Measurements from ENCODE around the gene RPS6KA4.

RPS6KA4 gene

DNA sequence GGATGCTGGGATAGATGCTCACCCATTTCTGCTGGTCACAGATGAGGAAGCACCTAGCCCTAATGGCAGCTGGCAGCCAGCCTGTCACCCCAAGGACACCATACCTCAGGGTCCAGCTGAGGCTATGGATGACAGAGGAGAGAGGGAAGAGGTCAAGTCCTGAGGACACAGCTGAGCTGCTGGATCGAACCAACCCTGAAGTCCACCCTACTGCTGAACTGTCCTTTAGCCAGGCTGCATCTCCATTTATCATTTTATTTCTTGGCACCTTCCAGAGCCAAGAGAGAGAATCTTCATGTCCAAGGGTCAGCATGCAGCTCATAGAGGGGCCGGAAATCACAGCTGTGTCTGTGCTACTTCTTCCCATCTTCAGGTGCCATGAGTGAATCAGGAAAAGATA is 30.9 kb downstream of the RPS6KA4 start:
- no peaks in the 10 kb centered on the region for H3F3A ChIP-seq (ENCODE audit: insufficient read depth, low read length)
- H2AFZ ChIP-seq (ENCODE audit: low read length), result no peak overlapping the region
- no peaks in the 10 kb centered on the region for H3K79me2 ChIP-seq (ENCODE audit: insufficient read depth, low read length)
- H3K4me2 ChIP-seq (ENCODE audit: low read length), result no peak overlapping the region
- H3K9me3 ChIP-seq (ENCODE audit: low read length), result no peaks in the 10 kb centered on the region
- H3K27me3 ChIP-seq (ENCODE audit: insufficient read depth, low read length), result peaks cover 5% of the 10 kb centered on the region; the same call in 1 of the 2 replicates
- no peaks in the 10 kb centered on the region for H3K4me1 ChIP-seq (ENCODE audit: insufficient read depth, low read length, severe bottlenecking)
- H3K36me3 ChIP-seq (ENCODE audit: insufficient read depth, low read length), result no peaks in the 10 kb centered on the region
- no peaks in the 10 kb centered on the region for H4K20me1 ChIP-seq (ENCODE audit: insufficient read depth, low read length)
- no peak overlapping the region for H3K27ac ChIP-seq (ENCODE audit: low read depth, low read length, poor library complexity, severe bottlenecking)
- no peaks in the 10 kb centered on the region for H3K9me2 ChIP-seq (ENCODE audit: low read depth, low read length)
- H3K9ac ChIP-seq (ENCODE audit: low read length), result no peak overlapping the region
- no peak overlapping the region for H3K4me3 ChIP-seq (ENCODE audit: low read depth, low read length, poor library complexity, severe bottlenecking)
- TF ChIP-seq, protein P1, sequence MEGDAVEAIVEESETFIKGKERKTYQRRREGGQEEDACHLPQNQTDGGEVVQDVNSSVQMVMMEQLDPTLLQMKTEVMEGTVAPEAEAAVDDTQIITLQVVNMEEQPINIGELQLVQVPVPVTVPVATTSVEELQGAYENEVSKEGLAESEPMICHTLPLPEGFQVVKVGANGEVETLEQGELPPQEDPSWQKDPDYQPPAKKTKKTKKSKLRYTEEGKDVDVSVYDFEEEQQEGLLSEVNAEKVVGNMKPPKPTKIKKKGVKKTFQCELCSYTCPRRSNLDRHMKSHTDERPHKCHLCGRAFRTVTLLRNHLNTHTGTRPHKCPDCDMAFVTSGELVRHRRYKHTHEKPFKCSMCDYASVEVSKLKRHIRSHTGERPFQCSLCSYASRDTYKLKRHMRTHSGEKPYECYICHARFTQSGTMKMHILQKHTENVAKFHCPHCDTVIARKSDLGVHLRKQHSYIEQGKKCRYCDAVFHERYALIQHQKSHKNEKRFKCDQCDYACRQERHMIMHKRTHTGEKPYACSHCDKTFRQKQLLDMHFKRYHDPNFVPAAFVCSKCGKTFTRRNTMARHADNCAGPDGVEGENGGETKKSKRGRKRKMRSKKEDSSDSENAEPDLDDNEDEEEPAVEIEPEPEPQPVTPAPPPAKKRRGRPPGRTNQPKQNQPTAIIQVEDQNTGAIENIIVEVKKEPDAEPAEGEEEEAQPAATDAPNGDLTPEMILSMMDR (IDR thresholded peaks at IDR 0.05; ENCODE audit: low read length), result no peak
- TF ChIP-seq EZH2 (IDR thresholded peaks at IDR 0.05; ENCODE audit: borderline replicate concordance, low read length), result no peak

DNA sequence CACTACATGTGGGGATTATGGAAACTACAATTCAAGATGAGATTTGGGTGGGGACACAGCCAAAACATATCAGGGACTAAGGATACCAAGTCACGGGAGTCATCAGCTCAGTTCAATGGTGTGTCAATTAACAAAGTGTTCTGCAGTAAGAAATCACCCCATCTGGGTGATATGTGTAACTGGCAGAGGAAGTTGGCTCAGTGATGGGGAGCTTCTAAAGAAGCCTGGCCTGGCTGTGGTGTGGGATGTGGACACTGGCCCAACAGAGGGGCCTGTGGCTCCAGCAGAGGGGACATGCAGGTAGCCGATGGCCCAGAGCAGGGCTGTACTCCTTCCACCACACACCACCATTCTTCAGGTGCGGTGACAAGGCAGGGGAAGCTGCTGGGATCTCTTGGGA is 31.6 kb downstream of the RPS6KA4 start:
- Histone ChIP-seq H3K27ac (ENCODE audit: low read depth, low read length, poor library complexity, severe bottlenecking) (no peak overlapping the region), H4K20me1 (ENCODE audit: insufficient read depth, low read length) (no peaks in the 10 kb centered on the region), H3K9me3 (ENCODE audit: low read length) (no peaks in the 10 kb centered on the region), H2AFZ (ENCODE audit: low read length) (no peak overlapping the region), H3K27me3 (ENCODE audit: insufficient read depth, low read length) (peaks cover 5% of the 10 kb centered on the region; the same call in 1 of the 2 replicates), H3K4me3 (ENCODE audit: low read depth, low read length, poor library complexity, severe bottlenecking) (no peak overlapping the region), H3K9me2 (ENCODE audit: low read depth, low read length) (no peaks in the 10 kb centered on the region), H3K36me3 (ENCODE audit: insufficient read depth, low read length) (no peaks in the 10 kb centered on the region), H3F3A (ENCODE audit: insufficient read depth, low read length) (no peaks in the 10 kb centered on the region), H3K4me2 (ENCODE audit: low read length) (no peak overlapping the region), H3K9ac (ENCODE audit: low read length) (no peak overlapping the region), H3K4me1 (ENCODE audit: insufficient read depth, low read length, severe bottlenecking) (no peaks in the 10 kb centered on the region), H3K79me2 (ENCODE audit: insufficient read depth, low read length) (no peaks in the 10 kb centered on the region)
- TF ChIP-seq EZH2 (IDR thresholded peaks at IDR 0.05; ENCODE audit: borderline replicate concordance, low read length), result no peak
- TF ChIP-seq, protein P1 (IDR thresholded peaks at IDR 0.05; ENCODE audit: low read length), result no peak

DNA sequence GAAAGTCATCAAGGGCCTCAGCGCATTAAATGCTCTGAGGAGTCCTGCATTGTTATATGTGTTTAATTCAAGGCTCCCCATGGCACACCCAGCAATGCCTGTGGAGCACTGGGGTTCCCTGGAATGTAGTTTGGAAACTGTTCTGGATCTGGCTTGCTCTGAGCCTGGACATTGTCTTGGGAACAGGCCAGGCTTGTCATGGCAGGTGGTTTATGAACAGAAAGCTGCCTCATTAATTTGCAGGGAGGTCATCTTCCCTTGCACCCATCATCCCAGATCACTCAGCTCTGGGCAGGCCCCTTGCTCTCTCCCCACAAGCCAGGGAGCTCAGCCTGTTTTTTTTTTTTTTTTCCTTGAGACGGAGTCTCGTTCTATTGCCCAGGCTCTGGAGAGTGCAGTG is 32.9 kb downstream of the RPS6KA4 start:
- Histone ChIP-seq H3K27me3 (ENCODE audit: insufficient read depth, low read length) (peaks cover 5% of the 10 kb centered on the region; the same call in 1 of the 2 replicates), H3K4me1 (ENCODE audit: insufficient read depth, low read length, severe bottlenecking) (no peaks in the 10 kb centered on the region), H3K9me3 (ENCODE audit: low read length) (no peaks in the 10 kb centered on the region), H3K27ac (ENCODE audit: low read depth, low read length, poor library complexity, severe bottlenecking) (no peak overlapping the region), H3K79me2 (ENCODE audit: insufficient read depth, low read length) (no peaks in the 10 kb centered on the region), H3K9ac (ENCODE audit: low read length) (no peak overlapping the region), H3K4me2 (ENCODE audit: low read length) (no peak overlapping the region), H2AFZ (ENCODE audit: low read length) (no peak overlapping the region), H3K9me2 (ENCODE audit: low read depth, low read length) (no peaks in the 10 kb centered on the region), H3K36me3 (ENCODE audit: insufficient read depth, low read length) (no peaks in the 10 kb centered on the region), H4K20me1 (ENCODE audit: insufficient read depth, low read length) (no peaks in the 10 kb centered on the region), H3F3A (ENCODE audit: insufficient read depth, low read length) (no peaks in the 10 kb centered on the region), H3K4me3 (ENCODE audit: low read depth, low read length, poor library complexity, severe bottlenecking) (no peak overlapping the region)
- TF ChIP-seq, protein P1 (IDR thresholded peaks at IDR 0.05; ENCODE audit: low read length), result no peak
- no peak for TF ChIP-seq EZH2 (IDR thresholded peaks at IDR 0.05; ENCODE audit: borderline replicate concordance, low read length)

Data from OCI-LY1 (cell line).